GM12872 (cell line): ENCODE results near the gene SON.

ENCODE experiments used
- TF ChIP-seq, protein P1 (sequence below): IDR thresholded peaks from 3 replicates; pipeline ENCODE4 v1.5.1; 2011; ENCODE audit warnings: low read depth, mild to moderate bottlenecking, low read length, moderate library complexity; ENCODE audit not compliant: insufficient read depth

The SON gene

DNA sequence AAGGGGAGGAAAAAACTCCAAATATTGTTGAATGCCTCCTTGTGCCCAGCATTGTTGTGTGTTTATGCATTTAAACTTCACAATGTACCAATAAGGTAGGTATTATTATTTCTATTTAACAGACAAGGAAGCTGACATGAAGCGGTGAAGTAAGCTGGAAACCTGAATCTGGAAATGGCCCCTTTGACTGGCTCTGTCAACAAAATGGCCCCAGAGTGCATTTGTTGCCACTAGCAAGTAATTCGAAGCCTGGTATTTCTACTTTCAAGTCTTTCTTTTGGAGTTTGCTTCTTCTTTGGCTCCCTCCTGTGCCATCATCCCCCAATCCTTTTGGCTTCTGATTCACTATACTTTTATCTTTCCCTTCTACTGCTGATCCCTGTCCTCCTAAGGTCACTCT is 75.6 kb downstream of the SON start:
- TF ChIP-seq, protein P1, sequence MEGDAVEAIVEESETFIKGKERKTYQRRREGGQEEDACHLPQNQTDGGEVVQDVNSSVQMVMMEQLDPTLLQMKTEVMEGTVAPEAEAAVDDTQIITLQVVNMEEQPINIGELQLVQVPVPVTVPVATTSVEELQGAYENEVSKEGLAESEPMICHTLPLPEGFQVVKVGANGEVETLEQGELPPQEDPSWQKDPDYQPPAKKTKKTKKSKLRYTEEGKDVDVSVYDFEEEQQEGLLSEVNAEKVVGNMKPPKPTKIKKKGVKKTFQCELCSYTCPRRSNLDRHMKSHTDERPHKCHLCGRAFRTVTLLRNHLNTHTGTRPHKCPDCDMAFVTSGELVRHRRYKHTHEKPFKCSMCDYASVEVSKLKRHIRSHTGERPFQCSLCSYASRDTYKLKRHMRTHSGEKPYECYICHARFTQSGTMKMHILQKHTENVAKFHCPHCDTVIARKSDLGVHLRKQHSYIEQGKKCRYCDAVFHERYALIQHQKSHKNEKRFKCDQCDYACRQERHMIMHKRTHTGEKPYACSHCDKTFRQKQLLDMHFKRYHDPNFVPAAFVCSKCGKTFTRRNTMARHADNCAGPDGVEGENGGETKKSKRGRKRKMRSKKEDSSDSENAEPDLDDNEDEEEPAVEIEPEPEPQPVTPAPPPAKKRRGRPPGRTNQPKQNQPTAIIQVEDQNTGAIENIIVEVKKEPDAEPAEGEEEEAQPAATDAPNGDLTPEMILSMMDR: no peak

DNA sequence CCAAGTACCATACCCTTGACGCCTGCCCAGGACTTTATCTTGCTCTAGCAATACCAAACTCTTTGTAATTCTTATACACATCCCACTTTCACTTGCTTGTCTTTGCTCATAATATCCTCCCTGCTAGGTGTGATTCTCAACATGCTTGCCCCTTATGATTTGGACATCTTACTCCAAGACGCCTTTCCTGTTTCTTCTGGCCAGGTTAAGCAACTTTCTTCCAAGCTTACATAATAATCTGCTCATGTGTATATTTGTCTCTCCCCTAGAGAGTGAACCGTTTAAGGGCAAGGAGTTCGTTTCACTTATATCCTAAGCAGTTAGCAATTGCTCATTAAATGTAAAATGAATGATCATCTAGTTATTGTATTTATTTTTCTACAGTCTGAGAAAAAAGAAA is 76.9 kb downstream of the SON start:
- TF ChIP-seq, protein P1: no peak

DNA sequence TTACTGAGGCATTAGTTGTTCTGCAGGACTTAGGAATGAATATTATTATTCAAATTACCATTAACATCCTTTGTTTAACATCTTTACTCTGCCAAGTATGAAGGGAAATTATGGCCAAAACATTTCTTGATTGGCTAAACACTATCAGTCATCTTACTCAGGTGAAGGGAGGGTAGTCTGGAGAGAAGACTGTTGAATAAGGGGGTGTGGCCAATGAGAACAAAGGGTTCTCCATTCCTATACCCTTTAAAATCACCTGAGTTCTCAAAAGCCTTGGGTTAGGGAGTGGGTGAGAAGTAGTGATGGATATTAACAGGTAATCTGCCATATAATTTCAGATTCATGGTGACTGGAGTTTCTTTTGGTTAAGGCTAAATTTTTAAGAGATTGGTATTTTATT is 79.4 kb downstream of the SON start:
- TF ChIP-seq, protein P1: no peak
